Suprapubic skin (tissue), 4 donors: ENCODE results near the gene NTPCR. TPM values are rescaled to one million over a fixed set of nuclear protein-coding genes. Genes with fewer than 3 reads are reported as not detected.

Experiments used
- DNase-seq, 2 donors: peaks; one replicate each; pipeline ENCODE4 v3.0.0-alpha.2; 2019; ENCODE audit warnings: low spot score in 2 of 2
- H3K27ac ChIP-seq: fragments of 200-600 bp; sonication (generic); one replicate; pipeline ENCODE4 v1.5.1; 2019
- H3K27me3 ChIP-seq: fragments of 200-600 bp; sonication (generic); one replicate; pipeline ENCODE4 v1.5.1; 2019
- H3K36me3 ChIP-seq: fragments of 200-600 bp; sonication (generic); one replicate; pipeline ENCODE4 v1.5.1; 2019
- H3K4me1 ChIP-seq: fragments of 200-600 bp; sonication (generic); one replicate; pipeline ENCODE4 v1.5.1; 2019
- H3K4me3 ChIP-seq: fragments of 200-600 bp; sonication (generic); one replicate; pipeline ENCODE4 v1.5.1; 2019; ENCODE audit warnings: mild to moderate bottlenecking
- H3K9me3 ChIP-seq: fragments of 200-600 bp; sonication (generic); one replicate; pipeline ENCODE4 v1.5.1; 2019
- CTCF ChIP-seq, 2 donors: fragments of 200-600 bp in 1 of 2; fragments of 450-650 bp in 1 of 2; sonication (generic) in 1 of 2; IDR thresholded peaks; one replicate each; pipeline ENCODE4 v1.5.1; 2016 to 2019; ENCODE audit warnings: antibody characterized with exemption in 2 of 2, mild to moderate bottlenecking in 1 of 2, moderate library complexity in 1 of 2
- EP300 ChIP-seq: sonication (generic); formaldehyde crosslinking; IDR thresholded peaks from one replicate; pipeline ENCODE4 v1.6.1; 2017; ENCODE audit warnings: antibody characterized with exemption
- POLR2A ChIP-seq, 2 donors: fragments of 450-650 bp; IDR thresholded peaks; one replicate each; pipeline ENCODE4 v1.6.1; 2017; ENCODE audit warnings: antibody characterized with exemption in 2 of 2, mild to moderate bottlenecking in 2 of 2, moderate library complexity in 2 of 2
- POLR2AphosphoS5 ChIP-seq, 3 donors: sonication (generic); formaldehyde crosslinking; IDR thresholded peaks; one replicate each; pipeline ENCODE4 v1.6.1; 2017; ENCODE audit warnings: antibody characterized with exemption in 3 of 3
- WGBS: methylation state at CpG from one replicate; pipeline ENCODE4 v1.1.5; 2018; 5-methylcytosine and 5-hydroxymethylcytosine counted together
- total RNA-seq, 4 donors: library from RNA; depleted of rRNA; stranded (reverse); fragments of >200 nt; gene quantifications; one replicate each; pipeline ENCODE4 v1.1.0, GENCODE V29; 2016

The NTPCR gene
- total RNA-seq, 4 donors from 2014 or later: 18.6 to 35.9 (median 28.4) TPM

- no peak overlapping the region for H3K27ac ChIP-seq
- DNase-seq: no peak
- H3K4me1 ChIP-seq: no peaks in the 10 kb centered on the region
- no peak for TF ChIP-seq POLR2A (IDR thresholded peaks at IDR 0.05)
- no peak for TF ChIP-seq CTCF (IDR thresholded peaks at IDR 0.05)
- TF ChIP-seq POLR2AphosphoS5 (IDR thresholded peaks at IDR 0.05): no peak
- no peak for TF ChIP-seq EP300
- WGBS: 74% methylated on average over 5 of the region's 10 CpGs
- peaks cover 19% of the 10 kb centered on the region for H3K36me3 ChIP-seq
- H3K9me3 ChIP-seq: no peaks in the 10 kb centered on the region
- H3K4me3 ChIP-seq: no peak overlapping the region
- H3K27me3 ChIP-seq: no peaks in the 10 kb centered on the region
These were observed 14.9 kb downstream of the NTPCR start for GRCh38 chr1:232965124-232965911.

GRCh38 chr1:232965912-232966217 lies 15.5 kb downstream of the NTPCR start:
- Histone ChIP-seq H3K4me1 (no peaks in the 10 kb centered on the region), H3K27ac (no peak overlapping the region), H3K4me3 (no peak overlapping the region), H3K9me3 (no peaks in the 10 kb centered on the region), H3K27me3 (no peaks in the 10 kb centered on the region), H3K36me3 (peaks cover 25% of the 10 kb centered on the region)
- TF ChIP-seq POLR2A (IDR thresholded peaks at IDR 0.05): no peak
- TF ChIP-seq EP300: no peak
- no peak for TF ChIP-seq CTCF (IDR thresholded peaks at IDR 0.05)
- no peak for TF ChIP-seq POLR2AphosphoS5 (IDR thresholded peaks at IDR 0.05)
- DNase-seq: no peak
- WGBS: 85% methylated on average over 2 of the region's 6 CpGs

GRCh38 chr1:232966663-232967062 lies 16.3 kb downstream of the NTPCR start:
- TF ChIP-seq EP300: no peak
- TF ChIP-seq POLR2AphosphoS5 (IDR thresholded peaks at IDR 0.05): no peak
- TF ChIP-seq POLR2A (IDR thresholded peaks at IDR 0.05): no peak
- Histone ChIP-seq H3K27me3 (no peaks in the 10 kb centered on the region), H3K27ac (no peak overlapping the region), H3K36me3 (peaks cover 33% of the 10 kb centered on the region), H3K4me3 (no peak overlapping the region), H3K4me1 (no peaks in the 10 kb centered on the region), H3K9me3 (no peaks in the 10 kb centered on the region)
- DNase-seq: no peak
- 49% methylated on average over 4 of the region's 4 CpGs for WGBS

GRCh38 chr1:232968391-232968790 lies 18.0 kb downstream of the NTPCR start:
- TF ChIP-seq POLR2A (IDR thresholded peaks at IDR 0.05): no peak
- no peak for TF ChIP-seq CTCF (IDR thresholded peaks at IDR 0.05)
- no peak for TF ChIP-seq EP300
- no peak for TF ChIP-seq POLR2AphosphoS5 (IDR thresholded peaks at IDR 0.05)
- H3K27me3 ChIP-seq: no peaks in the 10 kb centered on the region
- H3K36me3 ChIP-seq: peaks cover 50% of the 10 kb centered on the region
- no peaks in the 10 kb centered on the region for H3K4me1 ChIP-seq
- 96% methylated on average over 5 of the region's 5 CpGs for WGBS
- no peaks in the 10 kb centered on the region for H3K9me3 ChIP-seq
- H3K4me3 ChIP-seq: no peak overlapping the region
- no peak for DNase-seq
- no peak overlapping the region for H3K27ac ChIP-seq

- no peak overlapping the region for H3K27ac ChIP-seq
- H3K27me3 ChIP-seq: no peaks in the 10 kb centered on the region
These were observed 18.6 kb downstream of the NTPCR start for GRCh38 chr1:232968965-232969364.

More at GRCh38 chr1:232968965-232969364, 18.6 kb downstream of the NTPCR start:
- no peak for TF ChIP-seq EP300
- TF ChIP-seq CTCF (IDR thresholded peaks at IDR 0.05): no peak
- no peak for TF ChIP-seq POLR2AphosphoS5 (IDR thresholded peaks at IDR 0.05)
- Histone ChIP-seq H3K36me3 (peaks cover 51% of the 10 kb centered on the region), H3K4me3 (no peak overlapping the region), H3K4me1 (no peaks in the 10 kb centered on the region), H3K9me3 (no peaks in the 10 kb centered on the region)
- WGBS: 53% methylated on average over 3 of the region's 3 CpGs
- no peak for DNase-seq
